ENCODE measurements around the gene LRRTM2. TPM values are rescaled to one million over a fixed set of nuclear protein-coding genes. Genes with fewer than 3 reads are reported as not detected.

The LRRTM2 gene
- total and polyA plus RNA-seq, 2 of the 4 experiments (the other 2 are of a cell fraction): 0.53 to 2.0 TPM

- POLR2A ChIA-PET (ENCODE audit: unreplicated experiment): no interaction called here
- in situ Hi-C loops (cut with MboI; ENCODE audit: low sequenced_read_pairs): no loop called here
- H4K5ac ChIP-seq (ENCODE audit: low read depth, low read length): no peak overlapping the region
- no peak overlapping the region for H4K8ac ChIP-seq (ENCODE audit: low read depth in 2 of 2, low read length in 2 of 2)
- H2AK9ac ChIP-seq (replicated peaks; ENCODE audit: low read depth, low read length, poor library complexity): no peak overlapping the region
- WGBS, 2 experiments (ENCODE audit: extremely low coverage in 2 of 2, insufficient read length in 1 of 2): 50% methylated on average over 2 of the region's 9 CpGs; no CpG with 5 or more reads in 1 of the 2 experiments
- ATAC-seq (ENCODE audit: low read depth) (no peak), DNase-seq (no peak)
- no peak for TF ChIP-seq ELK1 (IDR thresholded peaks at IDR 0.05; ENCODE audit: borderline replicate concordance, low read depth, low read length)
- no peak for TF ChIP-seq RCOR1 (IDR thresholded peaks at IDR 0.05; ENCODE audit: insufficient replicate concordance, low read length)
- no peak for TF ChIP-seq MXI1 (IDR thresholded peaks at IDR 0.05; ENCODE audit: borderline replicate concordance, low read depth, low read length)
- no peak for TF ChIP-seq FOS (IDR thresholded peaks at IDR 0.05; ENCODE audit: low read depth, low read length)
- TF ChIP-seq RFX5 (IDR thresholded peaks at IDR 0.05; ENCODE audit: low read depth, low read length): no peak
- TF ChIP-seq NFE2L2 (IDR thresholded peaks at IDR 0.05; ENCODE audit: low read depth, low read length): no peak
- H3K9me1 ChIP-seq (ENCODE audit: insufficient read depth, low read length): peaks cover 2% of the 10 kb centered on the region; the same call in 1 of the 2 replicates
- no peak overlapping the region for H3K4me2 ChIP-seq (ENCODE audit: low read depth, low read length)
- no peak overlapping the region for H3K56ac ChIP-seq (ENCODE audit: extremely low read depth, insufficient read depth, low read length)
- no peaks in the 10 kb centered on the region for H3K9me3 ChIP-seq (ENCODE audit: control insufficient read depth, insufficient read depth, low read length)
- H4K91ac ChIP-seq (ENCODE audit: insufficient read depth, low read depth, low read length): no peak overlapping the region
- no peak overlapping the region for H2AFZ ChIP-seq (replicated peaks; ENCODE audit: low read length, poor library complexity)
- no TSS peak for BruUV-seq (replicated peaks)
- H3K79me1 ChIP-seq (ENCODE audit: low read depth in 1 of 2, low read length in 2 of 2): peaks cover 34 to 85% of the 10 kb centered on the region in 2 experiments
- H3K9ac ChIP-seq (ENCODE audit: low read depth, low read length): no peak overlapping the region
- no peak overlapping the region for H3K4me3 ChIP-seq (ENCODE audit: insufficient read depth, low read depth, low read length)
- H3K14ac ChIP-seq (replicated peaks; ENCODE audit: low read depth, low read length): no peak overlapping the region
- no peak overlapping the region for H2AK5ac ChIP-seq (ENCODE audit: low read depth, low read length)
- H2BK5ac ChIP-seq (ENCODE audit: low read depth, low read length, poor library complexity, severe bottlenecking): no peak overlapping the region
- no peak overlapping the region for H3K4ac ChIP-seq (ENCODE audit: low read depth, low read length)
- H3K27ac ChIP-seq (ENCODE audit: insufficient read depth, low read length): no peak overlapping the region
- H2BK20ac ChIP-seq (ENCODE audit: low read depth, low read length): no peak overlapping the region
- CTCF ChIA-PET: no interaction called here
- no peaks in the 10 kb centered on the region for H3K27me3 ChIP-seq (ENCODE audit: control insufficient read depth, insufficient read depth, low read length)
- no peak overlapping the region for H2BK120ac ChIP-seq (ENCODE audit: low read depth, low read length)
- peaks cover 61% of the 10 kb centered on the region for H4K20me1 ChIP-seq (ENCODE audit: insufficient read depth, low read length)
- intact Hi-C loops (cut with micrococcal nuclease): no loop called here
- H3K36me3 ChIP-seq (ENCODE audit: control insufficient read depth, insufficient read depth, low read length): peaks cover 1% of the 10 kb centered on the region; the same call in 1 of the 2 replicates
- dilution Hi-C loops (cut with HindIII; ENCODE audit: low sequenced_read_pairs, unreplicated experiment): no loop called here
- no peak overlapping the region for H3K23ac ChIP-seq (ENCODE audit: low read depth, low read length)
- H3K18ac ChIP-seq (ENCODE audit: low read depth, low read length): no peak overlapping the region
- H2BK15ac ChIP-seq (ENCODE audit: low read depth, low read length): no peak overlapping the region
- peaks cover 3% of the 10 kb centered on the region; the same call in 1 of the 2 replicates for H3K4me1 ChIP-seq (ENCODE audit: control insufficient read depth, insufficient read depth, low read length)
Observed at GRCh38 chr5:138853132-138853531, 22.0 kb downstream of the LRRTM2 start.
